Activated CD8-positive, alpha-beta memory T cell treated with anti-CD3 and anti-CD28 coated beads, Interleukin-2, amount 50 U/mL, for 1 hour (primary cell): Measurements from ENCODE around the gene EFNA3.
A peak's percentile ranks its signal among the peaks of the same experiment; 100 is the strongest.

Experiments used
- DNase-seq: peaks from one replicate; pipeline ENCODE4 v3.0.0-alpha.2; 2020; ENCODE audit errors: extremely low read depth

EFNA3 gene

GRCh38 chr1:155083865-155084721, 5.5 kb downstream of the EFNA3 start:
- no peak for DNase-seq

GRCh38 chr1:155084722-155085503, 6.3 kb downstream of the EFNA3 start:
- DNase-seq, result peak; percentile 70

DNA sequence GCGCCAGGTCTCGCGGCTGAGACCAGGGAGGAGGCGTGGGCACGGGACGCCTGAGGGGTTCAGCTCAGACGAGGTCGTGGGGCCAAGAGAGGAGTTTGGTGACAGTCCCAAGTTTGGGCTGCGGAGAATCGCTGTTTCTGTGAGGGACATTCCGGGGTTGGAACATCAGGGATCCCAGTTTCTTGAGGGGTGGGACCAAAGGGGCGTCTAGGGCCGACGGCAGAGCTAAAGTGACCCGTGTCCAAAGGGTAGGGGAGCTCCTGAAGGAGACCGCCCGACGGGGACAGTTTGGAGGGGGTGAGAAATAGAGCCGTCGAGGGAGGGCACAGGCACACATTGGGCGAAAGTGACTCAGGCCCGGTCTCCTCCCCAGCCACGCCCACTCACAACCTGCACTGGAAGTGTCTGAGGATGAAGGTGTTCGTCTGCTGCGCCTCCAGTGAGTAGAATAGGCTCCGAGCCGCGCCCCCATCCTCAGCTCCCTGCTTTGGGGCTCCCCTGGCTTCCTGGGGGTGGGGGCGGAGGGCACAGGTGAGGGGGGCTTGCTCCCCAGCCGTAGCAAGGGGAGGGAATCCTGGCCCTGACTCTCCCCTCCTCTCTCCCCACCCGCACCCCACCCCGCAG, 7.0 kb downstream of the EFNA3 start:
- DNase-seq, result peak; percentile 71

GRCh38 chr1:155086128-155086741, 7.6 kb downstream of the EFNA3 start:
- no peak for DNase-seq

DNA sequence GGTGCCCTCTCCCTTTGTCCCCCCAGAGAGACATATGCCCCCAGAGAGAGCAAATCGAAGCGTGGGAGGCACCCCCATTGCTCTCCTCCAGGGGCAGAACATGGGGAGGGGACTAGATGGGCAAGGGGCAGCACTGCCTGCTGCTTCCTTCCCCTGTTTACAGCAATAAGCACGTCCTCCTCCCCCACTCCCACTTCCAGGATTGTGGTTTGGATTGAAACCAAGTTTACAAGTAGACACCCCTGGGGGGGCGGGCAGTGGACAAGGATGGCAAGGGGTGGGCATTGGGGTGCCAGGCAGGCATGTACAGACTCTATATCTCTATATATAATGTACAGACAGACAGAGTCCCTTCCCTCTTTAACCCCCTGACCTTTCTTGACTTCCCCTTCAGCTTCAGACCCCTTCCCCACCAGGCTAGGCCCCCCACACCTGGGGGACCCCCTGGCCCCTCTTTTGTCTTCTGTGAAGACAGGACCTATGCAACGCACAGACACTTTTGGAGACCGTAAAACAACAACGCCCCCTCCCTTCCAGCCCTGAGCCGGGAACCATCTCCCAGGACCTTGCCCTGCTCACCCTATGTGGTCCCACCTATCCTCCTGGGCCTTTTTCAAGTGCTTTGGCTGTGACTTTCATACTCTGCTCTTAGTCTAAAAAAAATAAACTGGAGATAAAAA, 8.4 kb downstream of the EFNA3 start:
- DNase-seq, result no peak

GRCh38 chr1:155091071-155092051, 12.7 kb downstream of the EFNA3 start:
- DNase-seq, result no peak

DNA sequence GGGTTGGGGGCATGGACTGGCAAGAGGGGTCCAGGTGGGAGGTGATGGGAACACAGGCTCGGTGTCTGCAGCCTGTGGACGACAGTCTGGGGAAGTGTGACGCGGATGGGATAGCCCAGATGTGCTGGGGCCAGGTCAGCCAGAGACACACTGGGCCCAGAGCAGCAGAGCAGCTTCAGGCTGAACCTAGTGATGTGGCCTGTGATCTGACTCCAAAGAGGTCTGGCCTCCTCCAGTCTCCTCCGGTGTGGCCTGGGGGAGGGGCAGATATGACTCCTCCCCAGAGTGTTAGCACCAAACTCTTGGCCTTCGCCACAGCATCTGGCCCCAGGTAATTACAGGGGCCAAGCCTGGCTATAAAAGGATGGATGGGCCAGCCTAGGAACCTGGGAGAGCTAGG, 13.5 kb downstream of the EFNA3 start:
- DNase-seq, result no peak

DNA sequence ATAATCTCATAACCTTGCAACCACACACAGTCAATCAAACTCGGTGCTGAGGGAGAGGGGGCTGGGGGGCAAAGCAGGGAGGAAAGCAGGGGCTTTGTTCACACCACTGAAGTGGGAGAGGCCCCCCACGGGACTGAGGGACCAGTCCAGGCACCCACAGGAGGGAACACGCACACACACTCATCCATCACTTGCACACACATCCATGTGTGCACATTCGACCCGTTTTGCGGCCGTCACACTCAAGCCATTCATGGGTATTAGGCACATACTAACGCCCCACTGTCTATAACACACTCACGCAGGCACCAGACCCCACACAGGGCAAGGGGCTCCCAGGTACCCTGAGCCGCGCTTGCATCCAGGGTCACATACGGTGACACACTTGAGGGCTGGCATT, 14.0 kb downstream of the EFNA3 start:
- DNase-seq, result no peak

DNA sequence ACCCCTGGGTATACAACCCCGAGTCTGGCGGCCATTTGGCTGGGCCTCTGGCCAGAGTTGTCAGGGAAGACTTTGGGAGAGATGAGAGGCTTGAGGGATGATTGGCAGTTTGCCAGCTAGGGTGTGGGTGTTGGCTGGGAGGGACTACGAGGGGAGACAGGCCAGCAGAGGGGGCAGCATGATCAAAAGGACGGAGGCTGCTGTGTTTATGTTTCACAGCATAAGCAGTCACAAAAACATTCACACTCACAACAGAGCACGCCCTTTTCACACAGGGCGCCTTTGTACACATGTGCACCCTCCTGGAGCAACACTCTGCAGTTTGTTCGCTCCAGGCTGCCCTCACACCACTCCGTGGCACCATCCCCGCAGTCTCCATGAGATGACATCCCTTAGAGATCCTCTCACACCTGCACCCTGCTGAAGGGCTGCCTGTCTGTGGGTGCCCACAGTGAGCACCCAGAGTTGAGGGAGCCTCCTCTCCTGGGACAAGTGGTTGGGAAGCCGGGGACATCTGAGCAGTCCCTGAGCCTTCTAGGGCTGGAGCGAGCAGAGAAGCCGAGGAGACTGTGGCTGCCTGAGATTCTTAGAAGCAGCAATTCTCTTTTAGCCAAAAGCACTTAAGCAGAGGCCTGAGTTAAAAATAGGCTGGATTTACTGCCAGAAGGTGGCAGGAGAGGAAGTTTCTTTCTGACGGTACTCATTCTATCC, 15.4 kb downstream of the EFNA3 start:
- DNase-seq, result no peak

DNA sequence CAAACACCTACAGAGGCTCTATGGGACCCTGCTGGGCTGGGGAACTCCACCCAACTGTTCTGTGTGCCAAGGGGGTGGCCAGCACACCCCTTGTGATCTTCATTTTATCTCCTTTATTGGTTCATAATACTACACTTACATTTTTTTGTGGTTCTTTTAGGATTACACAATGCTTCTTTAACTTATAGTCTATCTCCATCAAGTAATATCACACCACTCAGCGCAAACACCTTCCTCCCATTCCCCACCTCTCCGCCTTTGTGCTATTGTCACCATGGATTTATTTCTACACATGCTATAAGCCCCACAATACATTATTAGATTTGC, 15.9 kb downstream of the EFNA3 start:
- no peak for DNase-seq

DNA sequence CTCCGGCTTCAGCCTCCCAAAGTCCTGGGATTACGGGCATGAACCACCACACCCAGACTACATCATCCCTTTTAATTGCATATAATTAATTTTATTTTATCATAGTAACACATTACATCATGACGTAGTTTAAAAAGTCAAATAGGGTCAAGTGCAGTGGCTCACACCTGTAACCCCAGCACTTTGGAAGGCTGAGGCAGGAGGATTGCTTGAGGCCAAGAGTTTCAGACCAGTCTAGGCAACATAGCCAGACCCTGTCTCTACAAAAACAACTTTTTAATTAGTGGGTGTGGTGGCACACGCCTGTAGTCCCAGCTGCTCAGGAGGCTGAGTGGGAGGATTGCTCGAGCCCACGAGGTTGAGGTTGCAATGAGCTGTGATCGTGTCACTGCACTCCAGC, 20.7 kb downstream of the EFNA3 start:
- DNase-seq, result no peak

DNA sequence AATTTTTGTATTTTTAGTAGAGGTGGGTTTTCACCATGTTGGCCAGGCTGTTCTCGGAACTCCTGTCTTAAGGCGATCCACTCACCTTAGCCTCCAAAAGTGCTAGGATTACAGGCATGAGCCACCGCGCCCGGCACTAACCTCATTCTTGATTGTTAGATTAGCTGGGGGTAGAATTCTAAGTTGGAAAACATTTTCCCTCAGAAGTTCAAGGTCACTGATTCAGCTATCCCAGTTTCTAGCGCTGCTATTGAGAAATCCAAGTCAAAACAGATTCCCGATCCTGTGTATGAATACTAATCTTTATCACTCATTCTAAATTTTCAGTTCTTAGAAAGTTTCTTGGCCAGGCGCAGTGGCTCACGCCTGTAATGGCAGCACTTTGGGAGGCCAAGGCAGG, 24.7 kb downstream of the EFNA3 start:
- DNase-seq, result no peak

GRCh38 chr1:155104605-155105534, 26.2 kb downstream of the EFNA3 start:
- DNase-seq, result no peak

DNA sequence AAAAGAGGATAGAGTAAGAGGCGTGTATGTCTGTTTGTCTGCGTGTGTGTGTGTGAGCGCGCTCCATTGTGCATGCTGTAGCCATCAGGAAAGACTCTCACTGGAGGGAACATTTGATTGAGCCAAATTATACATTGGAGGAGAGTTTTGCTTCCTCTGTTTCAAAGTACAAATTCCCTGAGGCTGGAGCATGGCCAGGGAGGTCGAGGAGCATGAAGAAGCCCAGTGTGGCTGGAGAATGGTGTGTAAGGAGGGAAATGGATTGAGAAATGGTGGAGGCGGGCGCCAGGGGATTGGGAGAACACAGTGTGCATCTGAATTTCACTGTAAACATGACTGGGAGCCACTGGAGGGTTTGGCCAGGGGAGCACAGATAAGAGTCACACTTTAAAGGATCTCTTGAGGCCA, 27.0 kb downstream of the EFNA3 start:
- no peak for DNase-seq

GRCh38 chr1:155106862-155107261, 28.2 kb downstream of the EFNA3 start:
- no peak for DNase-seq

DNA sequence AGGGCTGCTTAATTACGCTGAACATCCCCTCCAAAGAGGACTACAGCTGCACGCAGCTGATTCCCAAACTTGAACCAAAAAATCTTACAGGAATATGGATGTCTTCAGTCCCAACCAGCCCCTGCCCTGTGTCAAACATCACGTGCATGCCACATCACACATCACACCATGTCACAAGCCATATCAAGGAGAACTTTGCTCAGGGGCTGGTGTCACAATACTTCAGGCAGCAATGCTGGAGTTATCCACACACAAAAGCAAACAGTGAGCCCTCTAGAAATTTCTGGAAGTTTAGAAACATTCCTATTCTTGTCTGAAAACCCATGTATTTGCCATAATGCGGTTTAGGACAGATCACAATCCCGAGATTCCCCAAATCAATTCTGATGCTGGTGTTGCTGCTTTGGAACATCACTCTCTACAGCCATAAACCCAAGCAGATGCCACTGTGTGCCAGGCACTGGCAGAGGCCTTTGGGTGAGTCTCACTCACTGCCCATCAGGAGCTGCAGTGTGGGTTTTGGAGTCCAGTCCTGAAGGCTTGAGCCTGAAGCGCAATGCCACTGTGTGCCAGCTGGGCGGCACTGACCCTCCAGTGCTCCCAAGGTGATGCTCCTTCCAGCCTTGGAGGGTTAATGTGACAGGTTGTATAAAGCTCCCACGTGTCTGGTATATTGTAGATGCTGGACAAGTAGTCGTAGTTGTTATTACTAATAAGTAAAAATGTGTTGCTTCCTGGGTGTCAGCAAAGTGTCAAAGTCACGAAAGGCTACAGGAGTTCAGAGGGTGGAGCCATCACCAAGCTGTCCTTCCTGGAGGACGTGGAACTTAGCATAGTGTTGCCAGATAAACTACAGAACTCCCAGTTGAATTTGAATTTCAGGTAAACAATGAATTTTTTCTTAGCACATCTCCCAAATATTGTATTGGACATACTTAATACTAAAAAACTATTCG, 28.9 kb downstream of the EFNA3 start:
- DNase-seq, result no peak

- DNase-seq, result no peak
Observed at GRCh38 chr1:155108296-155108695, 29.7 kb downstream of the EFNA3 start.

DNA sequence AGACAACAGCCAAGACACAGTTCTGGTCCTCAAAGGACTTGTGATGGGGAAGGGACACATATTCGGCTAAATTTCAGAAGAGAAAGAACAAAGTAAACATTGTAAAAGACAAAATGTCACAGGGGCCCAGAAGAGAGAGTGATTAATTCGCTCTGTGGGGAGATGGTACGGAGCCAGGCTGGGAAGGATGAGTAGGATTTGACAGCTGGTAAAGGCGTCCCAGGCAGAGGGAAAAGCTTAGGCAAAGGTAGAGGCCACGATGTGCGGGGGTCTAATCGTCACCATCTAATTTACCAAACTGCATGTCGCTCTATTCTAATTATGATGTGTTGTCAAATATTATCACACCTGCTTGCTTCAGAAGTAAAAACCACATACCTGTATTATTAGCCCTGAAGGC, 31.7 kb downstream of the EFNA3 start:
- DNase-seq, result no peak
